ENCODE measurements around the gene HLA-DQB2.
A peak's percentile ranks its signal among the peaks of the same experiment; 100 is the strongest.

- TF ChIP-seq, protein P1, sequence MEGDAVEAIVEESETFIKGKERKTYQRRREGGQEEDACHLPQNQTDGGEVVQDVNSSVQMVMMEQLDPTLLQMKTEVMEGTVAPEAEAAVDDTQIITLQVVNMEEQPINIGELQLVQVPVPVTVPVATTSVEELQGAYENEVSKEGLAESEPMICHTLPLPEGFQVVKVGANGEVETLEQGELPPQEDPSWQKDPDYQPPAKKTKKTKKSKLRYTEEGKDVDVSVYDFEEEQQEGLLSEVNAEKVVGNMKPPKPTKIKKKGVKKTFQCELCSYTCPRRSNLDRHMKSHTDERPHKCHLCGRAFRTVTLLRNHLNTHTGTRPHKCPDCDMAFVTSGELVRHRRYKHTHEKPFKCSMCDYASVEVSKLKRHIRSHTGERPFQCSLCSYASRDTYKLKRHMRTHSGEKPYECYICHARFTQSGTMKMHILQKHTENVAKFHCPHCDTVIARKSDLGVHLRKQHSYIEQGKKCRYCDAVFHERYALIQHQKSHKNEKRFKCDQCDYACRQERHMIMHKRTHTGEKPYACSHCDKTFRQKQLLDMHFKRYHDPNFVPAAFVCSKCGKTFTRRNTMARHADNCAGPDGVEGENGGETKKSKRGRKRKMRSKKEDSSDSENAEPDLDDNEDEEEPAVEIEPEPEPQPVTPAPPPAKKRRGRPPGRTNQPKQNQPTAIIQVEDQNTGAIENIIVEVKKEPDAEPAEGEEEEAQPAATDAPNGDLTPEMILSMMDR (IDR thresholded peaks at IDR 0.05; ENCODE audit: poor library complexity): peak; percentile 91
- no peak for TF ChIP-seq EZH2 (IDR thresholded peaks at IDR 0.05; ENCODE audit: borderline replicate concordance)
- TF ChIP-seq EZH2phosphoT487 (IDR thresholded peaks at IDR 0.05; ENCODE audit: low read depth, severe bottlenecking, unreplicated experiment): no peak
Observed at GRCh38 chr6:32796848-32797776, 33.8 kb upstream of the HLA-DQB2 start.
